CD4-positive, alpha-beta T cell treated with Interleukin-17A for 1 hour (primary cell): ENCODE data around the gene CA14.
A peak's percentile ranks its signal among the peaks of the same experiment; 100 is the strongest.
"Not testable (repeated sequence)": the region's sequence is repeated elsewhere in the genome, so short reads cannot be mapped to it uniquely, and the experiment has no call there.

ENCODE experiments used
- DNase-seq: peaks from one replicate; pipeline ENCODE4 v3.0.0-alpha.2; 2020

The CA14 gene

DNA sequence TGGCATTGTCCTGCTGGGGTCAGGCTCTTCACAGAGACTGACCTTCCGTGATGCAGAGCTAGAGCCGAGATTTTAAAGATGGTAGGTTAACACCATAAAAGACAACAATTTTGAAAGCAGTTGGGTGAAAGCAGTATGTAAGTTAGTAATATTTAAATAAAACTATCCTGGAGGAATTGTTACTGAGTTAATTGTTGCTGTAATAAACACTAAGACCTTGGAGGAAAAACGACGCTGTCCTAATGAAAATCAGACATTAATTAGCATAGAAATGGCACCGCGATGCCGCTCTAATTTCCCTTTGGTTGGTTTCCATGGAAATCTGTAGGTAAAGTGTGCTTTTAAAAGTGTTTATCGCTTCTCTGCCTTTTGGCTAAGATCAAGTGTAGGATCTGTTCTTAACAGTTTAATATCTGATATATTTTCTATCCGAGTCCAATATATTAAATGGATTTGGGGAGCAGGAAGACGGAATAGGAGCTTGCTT lies 20.9 kb upstream of the CA14 start:
- DNase-seq, result no peak

DNA sequence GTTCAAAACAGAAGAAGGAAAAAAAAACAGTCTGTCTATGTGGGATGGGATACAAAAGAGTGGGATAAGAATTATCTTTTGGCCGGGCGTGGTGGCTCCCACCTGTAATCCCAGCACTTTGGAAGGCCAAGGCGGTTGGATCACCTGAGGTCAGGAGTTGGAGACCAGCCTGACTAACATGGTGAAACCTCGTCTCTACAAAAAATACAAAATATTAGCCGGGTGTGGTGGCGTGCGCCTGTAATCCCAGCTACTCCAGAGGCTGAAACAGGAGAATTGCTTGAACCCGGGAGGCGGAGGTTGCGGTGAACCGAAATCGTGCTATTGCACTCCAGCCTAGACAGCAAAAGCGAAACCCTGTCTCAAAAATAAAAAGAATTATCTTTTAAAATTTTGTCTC lies 20.4 kb upstream of the CA14 start:
- DNase-seq, result not testable (repeated sequence)

DNA sequence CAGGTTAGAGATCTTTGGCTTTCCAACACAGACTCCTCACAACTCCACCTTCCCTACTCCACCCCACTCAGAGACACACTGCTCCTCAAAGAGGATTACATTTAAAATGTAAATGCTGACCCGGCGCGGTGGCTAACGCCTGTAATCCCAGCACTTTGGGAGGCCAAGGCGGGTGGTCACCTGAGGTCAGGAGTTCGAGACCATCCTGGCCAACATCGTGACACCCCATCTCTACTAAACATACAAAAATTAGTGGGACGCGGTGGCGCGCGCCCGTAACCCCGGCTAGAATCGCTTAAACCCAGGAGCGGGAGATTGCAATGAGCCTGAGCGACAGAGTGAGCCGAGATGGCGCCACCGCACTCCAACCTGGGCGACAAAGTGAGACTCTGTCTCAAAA lies 19.8 kb upstream of the CA14 start:
- DNase-seq, result no peak

DNA sequence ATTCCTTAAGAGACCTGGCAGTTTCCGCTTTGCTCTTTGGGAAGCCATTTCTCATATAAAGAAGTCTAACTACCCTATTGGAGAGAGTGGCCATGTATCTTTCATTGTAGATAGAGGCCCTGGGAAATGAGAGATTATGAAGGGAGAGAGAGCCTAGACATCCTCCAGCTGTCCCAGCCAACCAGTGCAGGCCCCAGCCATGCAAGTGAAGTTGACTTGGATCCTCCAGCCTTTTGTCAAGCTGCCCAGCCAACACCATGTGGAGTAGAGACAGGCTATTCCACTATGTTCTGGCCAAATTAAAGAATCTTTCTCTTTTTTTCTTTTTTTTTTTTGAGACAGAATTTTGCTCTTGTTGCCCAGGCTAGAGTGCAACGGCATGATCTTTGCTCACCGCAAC lies 14.6 kb upstream of the CA14 start:
- DNase-seq, result no peak

DNA sequence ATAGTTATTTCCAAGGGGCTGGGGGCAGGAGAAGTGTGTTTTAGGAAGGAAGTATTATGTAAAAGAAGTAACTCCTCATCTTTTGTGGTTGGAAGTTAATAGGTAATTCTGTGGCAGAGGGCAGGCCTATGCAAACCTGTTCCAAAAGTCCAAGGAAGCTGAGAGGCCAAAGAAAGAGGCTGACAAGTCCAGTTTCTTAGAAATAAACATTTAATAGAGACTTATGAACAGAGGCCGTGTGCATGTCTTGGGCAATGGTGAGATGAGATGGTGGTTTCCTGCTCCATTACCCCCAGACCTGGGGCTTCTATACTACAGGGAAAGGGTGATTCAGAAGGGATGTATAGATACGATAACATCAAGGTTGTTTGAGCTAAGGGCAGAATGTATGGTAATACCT lies 7.6 kb upstream of the CA14 start:
- DNase-seq, result no peak

DNA sequence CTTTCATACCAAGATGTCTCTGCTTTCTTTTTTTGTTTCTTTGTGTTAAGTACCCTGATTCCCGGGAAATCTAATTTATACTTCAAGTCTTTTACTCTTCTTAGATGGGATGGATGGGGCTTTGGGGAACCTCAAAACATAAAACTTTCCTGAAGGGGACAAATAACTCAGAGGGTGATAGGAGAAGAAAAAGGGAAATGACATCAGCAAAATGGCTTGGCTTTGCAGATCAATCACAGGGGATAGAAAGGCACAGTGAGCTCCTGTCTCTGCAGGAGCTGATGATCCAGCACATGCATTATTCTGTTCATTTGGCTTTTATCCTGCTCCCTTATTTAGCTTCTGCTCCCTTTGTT lies 1.4 kb upstream of the CA14 start:
- DNase-seq, result no peak

DNA sequence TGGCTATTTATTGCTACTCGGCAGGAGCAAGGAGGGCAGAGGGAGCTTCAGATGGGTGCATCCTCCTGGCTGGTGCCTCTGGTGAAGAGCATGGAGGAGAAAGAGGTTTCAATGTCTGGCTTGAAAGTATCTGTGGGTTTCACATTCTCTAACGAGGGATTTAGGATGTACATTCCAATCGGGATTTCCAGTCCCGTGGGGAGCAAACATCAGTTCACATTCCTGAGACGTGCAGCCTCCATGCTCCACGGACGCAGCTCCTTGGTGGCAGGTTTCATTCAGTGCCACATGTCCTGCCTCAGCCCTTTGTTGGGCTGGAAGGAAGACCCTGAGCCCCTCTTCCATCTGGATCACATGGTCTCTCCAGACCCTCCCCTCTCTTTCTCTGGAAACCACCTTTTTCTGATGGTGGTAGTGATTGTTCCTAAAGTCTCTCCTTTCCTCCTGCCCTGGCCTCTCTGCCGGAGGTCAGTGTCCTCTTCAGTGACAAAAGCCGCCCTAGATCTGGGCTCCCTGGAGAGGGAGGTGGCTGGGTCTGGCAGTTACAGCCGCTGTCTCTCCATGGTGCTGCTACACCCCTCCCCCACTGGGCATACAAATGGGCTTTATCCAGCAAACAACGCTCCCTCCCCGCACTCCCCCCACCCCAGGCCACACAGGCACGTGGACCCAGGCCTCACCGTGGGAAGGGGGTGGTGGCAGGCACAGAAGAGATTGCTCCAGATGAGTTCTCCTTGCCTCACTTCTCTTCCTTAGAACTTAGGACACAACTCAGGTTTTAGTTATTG lies 826 bp upstream of the CA14 start:
- DNase-seq, result no peak

DNA sequence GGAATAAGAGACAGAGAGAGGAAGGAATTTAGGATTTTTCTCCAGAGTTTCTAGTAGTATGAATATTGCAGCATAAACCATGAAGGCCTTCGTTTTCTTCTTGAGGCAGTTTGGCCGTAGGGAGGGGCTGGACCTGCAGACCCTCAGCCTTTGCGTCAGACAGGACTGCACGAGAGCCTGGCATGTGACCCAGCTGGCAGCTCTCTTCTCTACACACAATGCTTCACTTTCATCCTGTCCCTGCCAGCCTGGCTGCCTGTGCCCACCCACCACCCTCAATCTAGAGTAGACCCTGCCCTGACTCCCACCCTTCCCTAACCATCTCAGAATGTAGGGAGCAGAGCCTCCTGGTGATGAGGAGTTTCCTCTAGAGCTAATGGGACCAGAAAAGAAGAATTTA lies 1.6 kb downstream of the CA14 start:
- DNase-seq, result no peak

DNA sequence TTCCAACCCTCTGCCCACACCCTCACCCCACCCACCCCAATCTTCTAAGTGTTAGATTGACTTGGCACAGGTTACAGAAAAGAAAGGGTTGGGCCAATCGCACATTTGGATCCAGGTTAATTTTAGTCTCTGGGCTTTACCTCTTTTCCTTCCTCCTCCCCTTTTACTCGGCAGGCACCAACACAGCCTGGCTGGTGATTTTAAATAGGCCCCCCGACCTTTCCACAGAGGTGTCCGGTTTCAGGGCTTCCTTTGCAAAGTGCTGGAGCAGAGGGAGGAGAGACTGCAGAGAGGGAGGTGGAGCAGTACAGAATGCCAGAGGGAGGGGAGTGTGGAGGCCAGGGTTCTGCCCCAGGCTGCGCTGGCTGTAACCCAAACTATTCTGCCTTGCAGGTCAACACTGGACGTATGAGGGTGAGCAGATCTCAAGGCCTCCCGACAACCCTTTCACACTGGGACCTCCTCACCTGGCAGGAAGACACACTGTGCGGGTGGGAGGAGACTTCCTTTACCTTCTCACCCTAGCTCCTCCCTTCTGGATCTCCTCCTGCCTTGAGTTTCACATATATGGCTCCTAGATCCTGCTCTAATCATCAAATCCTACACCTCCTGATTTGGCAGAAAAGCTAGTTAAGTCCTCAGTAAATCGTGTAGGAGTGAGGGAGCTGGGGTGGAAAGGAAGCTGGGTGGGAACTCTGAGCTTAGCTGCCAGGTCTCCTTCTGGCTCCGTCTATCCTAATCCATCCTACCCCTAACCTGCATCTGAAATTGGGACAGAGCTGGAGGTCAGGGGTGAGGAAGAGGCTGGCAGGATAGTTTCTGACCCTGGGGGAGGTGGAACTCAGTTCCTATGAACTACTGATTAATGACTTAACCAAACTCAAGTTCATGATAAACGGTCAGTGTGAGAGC lies 2.4 kb downstream of the CA14 start:
- no peak for DNase-seq

DNA sequence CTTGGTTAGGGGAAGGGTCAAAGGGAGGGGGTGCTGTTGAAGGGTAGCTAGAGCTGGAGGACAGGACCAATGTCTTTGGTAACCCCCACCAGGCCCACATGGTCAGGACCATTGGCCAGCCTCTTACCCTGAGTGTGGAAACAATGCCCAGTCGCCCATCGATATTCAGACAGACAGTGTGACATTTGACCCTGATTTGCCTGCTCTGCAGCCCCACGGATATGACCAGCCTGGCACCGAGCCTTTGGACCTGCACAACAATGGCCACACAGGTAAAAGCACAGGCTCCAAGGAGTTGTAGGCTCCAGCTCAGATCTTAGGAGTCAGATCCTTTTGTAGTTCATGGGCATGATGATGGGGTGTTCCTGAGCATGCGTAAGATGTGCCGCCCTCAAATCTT lies 3.8 kb downstream of the CA14 start:
- DNase-seq, result no peak

DNA sequence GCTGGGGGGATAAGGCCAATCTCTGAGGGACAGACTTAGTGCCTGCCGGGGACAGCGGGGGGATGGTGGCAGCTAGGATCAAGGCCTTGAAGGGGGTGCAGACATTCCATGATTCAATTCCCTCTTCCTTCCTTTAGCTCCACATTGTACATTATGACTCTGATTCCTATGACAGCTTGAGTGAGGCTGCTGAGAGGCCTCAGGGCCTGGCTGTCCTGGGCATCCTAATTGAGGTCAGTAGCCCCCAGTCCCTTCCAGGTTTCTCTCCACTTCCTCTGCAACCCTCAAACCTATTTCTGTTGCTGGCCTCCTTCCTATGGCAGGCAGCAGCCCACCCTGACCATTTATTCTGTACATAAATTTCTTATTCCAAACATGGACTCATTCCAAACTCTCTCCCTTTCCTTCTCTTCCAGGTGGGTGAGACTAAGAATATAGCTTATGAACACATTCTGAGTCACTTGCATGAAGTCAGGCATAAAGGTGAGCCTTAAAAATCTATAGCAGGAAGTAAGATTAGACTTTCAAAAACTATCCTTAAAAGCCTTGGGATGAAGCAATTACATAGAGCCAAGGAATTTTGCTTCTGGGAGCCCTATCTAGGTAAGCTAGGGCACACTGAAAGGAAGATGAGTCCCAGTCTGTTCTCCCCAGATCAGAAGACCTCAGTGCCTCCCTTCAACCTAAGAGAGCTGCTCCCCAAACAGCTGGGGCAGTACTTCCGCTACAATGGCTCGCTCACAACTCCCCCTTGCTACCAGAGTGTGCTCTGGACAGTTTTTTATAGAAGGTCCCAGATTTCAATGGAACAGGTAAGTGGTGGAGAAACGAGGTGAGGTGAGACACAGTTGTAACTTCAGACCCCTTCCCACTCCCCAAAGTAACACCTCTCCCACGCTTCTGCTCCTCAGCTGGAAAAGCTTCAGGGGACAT lies 5.1 kb downstream of the CA14 start:
- DNase-seq, result no peak

DNA sequence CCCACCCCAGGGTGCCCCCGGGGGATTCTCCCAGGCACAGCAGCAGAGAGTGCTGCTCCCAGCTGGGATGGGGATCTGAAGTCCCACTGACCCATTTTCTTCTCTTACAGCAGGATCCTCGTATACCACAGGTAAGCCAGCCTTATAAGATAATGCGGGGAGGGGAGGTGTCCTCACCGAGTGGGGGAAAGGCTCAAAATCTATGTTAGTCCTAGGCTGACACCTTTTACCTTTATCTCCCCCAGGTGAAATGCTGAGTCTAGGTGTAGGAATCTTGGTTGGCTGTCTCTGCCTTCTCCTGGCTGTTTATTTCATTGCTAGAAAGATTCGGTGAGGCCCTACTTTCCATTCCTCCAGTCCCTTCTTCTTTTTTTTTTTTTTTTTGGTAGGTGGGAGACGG lies 6.0 kb downstream of the CA14 start:
- DNase-seq, result no peak

DNA sequence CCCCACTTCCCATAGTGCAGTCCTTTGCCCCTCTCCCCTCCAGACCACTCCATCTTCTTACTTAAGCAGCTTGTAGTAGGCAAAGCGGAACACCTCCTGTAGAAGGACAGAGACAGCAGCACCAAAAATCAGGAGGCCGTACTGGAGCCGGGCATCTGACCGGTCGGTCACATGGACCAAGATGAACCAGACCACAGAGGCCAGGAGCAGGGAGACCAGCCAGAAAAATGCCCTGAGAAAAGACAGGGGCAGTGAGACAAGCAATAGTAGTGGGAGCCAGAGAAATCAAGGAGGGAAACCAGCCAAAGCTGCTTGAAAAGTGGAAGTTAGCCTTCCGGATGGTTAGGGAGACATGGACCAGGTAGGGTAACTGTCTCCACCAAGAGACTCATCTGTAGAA lies 10.3 kb downstream of the CA14 start:
- no peak for DNase-seq

DNA sequence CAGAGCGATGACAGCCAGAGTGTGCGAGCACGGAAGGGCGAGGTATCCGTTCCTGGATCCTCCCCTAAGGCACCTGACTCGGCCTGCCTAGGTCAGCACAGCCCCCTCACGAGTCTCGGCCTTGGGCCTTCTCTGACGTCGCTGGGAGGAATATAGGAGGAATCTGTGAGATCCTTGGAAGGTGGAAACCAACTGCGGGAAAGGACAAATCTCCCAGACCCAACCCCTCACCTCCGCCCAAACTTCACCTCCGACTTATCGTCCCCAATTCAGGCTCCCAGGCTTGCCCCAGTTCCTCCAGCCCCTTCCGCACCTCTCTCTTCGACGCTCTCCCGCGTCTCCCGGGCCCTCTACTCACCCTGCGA lies 10.7 kb downstream of the CA14 start:
- peak; percentile 70 for DNase-seq

DNA sequence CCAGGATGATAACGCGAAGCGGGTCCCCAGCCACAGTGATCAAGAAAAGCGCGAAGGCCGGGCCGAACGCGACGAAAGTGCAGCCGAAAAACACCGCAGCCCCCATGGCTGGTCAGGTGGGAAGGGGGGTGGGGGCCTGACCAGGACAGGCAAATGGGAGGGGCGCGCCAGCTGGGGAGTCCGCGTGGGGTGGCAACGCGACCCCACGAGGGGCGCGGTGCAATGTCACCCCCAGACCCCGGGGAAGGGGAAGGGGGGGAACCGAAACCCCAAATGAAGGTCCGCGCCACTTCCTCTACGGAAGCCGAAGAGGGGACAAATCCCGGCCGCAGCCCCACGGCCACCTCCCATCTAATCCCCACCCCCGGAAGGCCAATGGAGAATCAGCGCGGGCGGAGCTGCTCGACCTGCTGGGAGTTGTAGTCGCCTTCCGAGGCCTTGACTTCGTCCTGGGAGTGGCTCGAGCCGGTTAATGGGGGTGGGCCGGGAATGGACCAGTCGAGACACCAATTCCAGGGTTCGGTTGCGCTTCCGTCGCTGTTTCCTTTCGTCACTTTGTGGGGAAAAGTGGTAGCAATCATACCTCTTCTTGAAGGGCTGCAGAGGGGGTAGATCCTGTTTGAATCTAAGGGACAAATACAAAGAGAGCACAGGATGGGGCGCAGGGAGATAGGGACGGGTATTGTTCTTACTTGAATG lies 11.3 kb downstream of the CA14 start, which contains the start of gene APH1A:
APH1A (minus strand) TSS at position 312 of the 699 bp plus-strand sequence; CDS start at position 106, 206 bp downstream.
- peak; percentile 96 for DNase-seq

DNA sequence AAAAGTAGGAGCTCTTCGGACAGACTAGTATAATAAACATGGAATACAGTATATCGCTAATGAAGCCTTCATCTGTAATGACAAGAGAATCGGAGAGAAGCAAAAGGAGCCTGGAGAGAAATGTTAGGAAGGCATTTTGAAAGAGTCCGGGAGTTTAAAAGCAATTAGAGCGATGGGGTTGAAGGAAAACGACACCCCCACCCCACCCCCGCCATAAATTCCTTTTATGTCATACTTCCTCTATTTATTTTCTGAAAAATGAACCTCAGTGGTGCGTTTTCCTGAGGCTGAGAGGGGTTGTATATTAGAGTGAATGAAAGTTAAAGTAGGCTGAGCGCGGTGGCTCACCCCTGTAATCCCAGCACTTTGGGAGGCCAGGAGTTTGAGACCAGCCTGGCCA lies 11.9 kb downstream of the CA14 start:
- DNase-seq, result no peak

DNA sequence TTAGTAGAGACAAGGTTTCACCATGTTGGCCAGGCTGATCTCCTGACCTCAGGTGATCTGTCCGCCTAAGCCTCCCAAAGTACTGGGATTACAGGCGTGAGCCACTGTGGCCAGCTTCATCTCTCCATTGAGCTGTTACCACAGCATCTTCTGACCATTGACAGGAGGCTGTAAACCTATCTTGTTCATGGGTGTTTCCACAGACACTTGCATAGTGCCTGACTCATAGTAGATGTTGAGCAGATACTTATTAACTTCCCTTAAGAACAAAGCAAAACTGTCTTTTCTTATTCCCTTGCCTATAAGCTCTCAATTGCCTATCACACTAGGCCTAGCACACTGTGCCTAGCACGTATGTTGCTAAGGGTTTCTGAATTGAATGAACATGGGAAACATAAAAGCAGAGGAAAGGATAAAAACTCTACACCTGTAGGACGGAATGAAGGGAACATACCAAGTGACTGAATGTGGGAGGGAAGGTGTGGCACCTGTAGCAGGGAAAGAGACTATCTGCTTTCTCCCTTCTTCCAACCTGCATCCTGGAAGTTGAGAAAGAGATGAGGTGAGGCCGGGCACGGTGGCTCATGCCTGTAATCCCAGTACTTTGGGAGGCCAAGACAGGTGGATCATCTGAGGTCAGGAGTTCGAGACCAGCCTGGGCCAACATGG lies 13.9 kb downstream of the CA14 start:
- no peak for DNase-seq

DNA sequence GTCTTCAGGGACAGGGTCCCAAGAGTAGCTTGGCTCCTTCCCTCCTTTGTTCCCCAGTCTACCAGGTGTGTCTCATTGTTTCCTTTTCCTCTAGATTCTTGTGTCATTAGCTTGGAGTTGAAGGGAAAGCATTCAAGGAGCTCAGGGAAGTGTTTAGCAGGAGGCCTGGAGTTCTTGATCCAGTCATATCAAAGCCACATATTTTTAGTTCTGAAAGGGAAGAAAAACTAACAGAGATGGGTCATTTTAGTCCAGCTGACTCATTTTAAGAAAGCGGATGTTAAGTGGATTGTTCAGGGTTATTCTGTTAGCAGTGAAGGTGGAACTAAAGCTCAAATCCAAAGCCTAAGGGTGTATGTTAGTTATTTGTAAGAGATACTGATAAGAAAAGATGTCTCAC lies 15.7 kb downstream of the CA14 start:
- no peak for DNase-seq

DNA sequence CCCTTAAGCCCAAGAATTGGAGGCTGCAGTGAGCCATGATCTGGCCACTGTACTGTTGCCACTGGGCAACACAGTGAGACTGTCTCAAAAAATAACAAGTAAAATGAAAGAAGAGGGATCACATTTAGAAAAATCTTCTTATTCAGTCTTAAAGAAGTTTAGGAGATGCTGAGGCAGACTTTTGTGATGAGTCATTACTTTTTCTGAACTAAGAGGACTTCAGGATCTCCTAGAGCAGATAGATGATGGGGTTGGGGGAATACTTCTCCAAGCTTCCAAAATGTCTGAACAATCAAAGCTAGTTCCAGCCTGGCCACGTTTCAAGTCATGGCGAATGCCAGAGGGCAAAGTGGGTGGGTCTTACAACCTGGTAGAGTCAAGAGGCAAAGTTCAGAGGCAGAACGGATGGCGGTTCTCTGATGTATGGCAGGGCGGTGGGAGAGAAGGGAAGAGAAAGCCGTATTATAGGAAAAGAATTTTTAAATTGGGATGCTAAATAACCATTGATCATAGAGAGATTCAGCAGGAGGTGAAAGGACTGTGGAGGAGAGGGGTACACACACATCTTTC lies 22.6 kb downstream of the CA14 start:
- no peak for DNase-seq

DNA sequence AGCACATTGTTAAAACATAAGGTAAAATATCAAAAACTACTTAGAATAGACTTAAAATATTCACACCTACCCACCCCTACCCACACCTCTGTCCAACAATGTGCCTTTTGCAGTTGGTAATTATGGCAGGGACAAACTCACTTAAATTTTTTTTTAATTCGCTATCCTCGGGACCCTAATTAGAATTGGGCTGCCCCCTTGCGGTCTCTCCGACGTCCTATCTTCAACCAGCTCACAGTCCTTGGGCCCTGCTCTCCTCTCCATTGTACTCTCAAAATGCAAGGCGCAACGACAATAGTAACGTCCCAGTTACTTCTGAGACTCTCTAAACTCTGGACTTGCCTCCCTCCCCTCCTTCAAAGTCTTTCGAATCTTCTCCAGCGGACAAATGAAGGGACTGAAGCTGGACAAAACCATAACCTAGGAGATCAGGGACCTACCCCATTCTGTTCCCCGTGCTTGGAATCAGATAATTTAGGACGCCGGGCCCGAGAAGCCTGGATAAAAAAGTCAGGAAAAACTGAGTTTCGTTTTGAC lies 23.7 kb downstream of the CA14 start:
- peak; percentile 75 for DNase-seq
